IMR-90 (cell line): ENCODE data around the gene ASB6.

Experiments used
- BHLHE40 ChIP-seq: fragments of 150-350 bp; IDR thresholded peaks from 2 replicates; pipeline ENCODE4 v1.6.1; 2016; ENCODE audit warnings: mild to moderate bottlenecking, low read depth, low read length
- CEBPB ChIP-seq: IDR thresholded peaks from 2 replicates; pipeline ENCODE4 v1.6.1; 2012; ENCODE audit warnings: low read depth, low read length, improper control_type of control experiment
- CHD1 ChIP-seq: IDR thresholded peaks from 2 replicates; pipeline ENCODE4 v1.6.1; 2012; ENCODE audit warnings: low read depth, low read length, improper control_type of control experiment
- CTCF ChIP-seq: conservative IDR thresholded peaks from 2 replicates; pipeline ENCODE4 v1.5.1; 2012; ENCODE audit warnings: mild to moderate bottlenecking, low read depth, low read length, improper control_type of control experiment
- ELK1 ChIP-seq: fragments of 150-350 bp; IDR thresholded peaks from 2 replicates; pipeline ENCODE4 v1.6.1; 2016; ENCODE audit warnings: low read depth, mild to moderate bottlenecking, low read length, moderate library complexity, borderline replicate concordance
- MAFK ChIP-seq: IDR thresholded peaks from 2 replicates; pipeline ENCODE4 v1.6.1; 2012; ENCODE audit warnings: low read depth, low read length, improper control_type of control experiment
- MXI1 ChIP-seq: IDR thresholded peaks from 2 replicates; pipeline ENCODE4 v1.6.1; 2012; ENCODE audit warnings: low read depth, mild to moderate bottlenecking, low read length, moderate library complexity, borderline replicate concordance
- POLR2A ChIP-seq: IDR thresholded peaks from 2 replicates; pipeline ENCODE4 v1.6.1; 2012; ENCODE audit warnings: mild to moderate bottlenecking, low read depth, low read length
- RAD21 ChIP-seq: IDR thresholded peaks from 2 replicates; pipeline ENCODE4 v1.6.1; 2012; ENCODE audit warnings: low read length, improper control_type of control experiment
- RFX5 ChIP-seq: IDR thresholded peaks from 2 replicates; pipeline ENCODE4 v1.8.0; 2012; ENCODE audit warnings: low read depth, mild to moderate bottlenecking, low read length, moderate library complexity
- TF ChIP-seq, protein P1 (sequence below): fragments of 150-350 bp; IDR thresholded peaks from 2 replicates; pipeline ENCODE4 v1.6.1; 2017; ENCODE audit warnings: mild to moderate bottlenecking, antibody characterized with exemption, low read length, low read depth

- TF ChIP-seq CTCF (no peak), ELK1 (no peak), RFX5 (no peak), POLR2A (no peak), BHLHE40 (no peak), MXI1 (no peak), CEBPB (no peak), CHD1 (no peak), RAD21 (no peak), MAFK (no peak)
- TF ChIP-seq, protein P1, sequence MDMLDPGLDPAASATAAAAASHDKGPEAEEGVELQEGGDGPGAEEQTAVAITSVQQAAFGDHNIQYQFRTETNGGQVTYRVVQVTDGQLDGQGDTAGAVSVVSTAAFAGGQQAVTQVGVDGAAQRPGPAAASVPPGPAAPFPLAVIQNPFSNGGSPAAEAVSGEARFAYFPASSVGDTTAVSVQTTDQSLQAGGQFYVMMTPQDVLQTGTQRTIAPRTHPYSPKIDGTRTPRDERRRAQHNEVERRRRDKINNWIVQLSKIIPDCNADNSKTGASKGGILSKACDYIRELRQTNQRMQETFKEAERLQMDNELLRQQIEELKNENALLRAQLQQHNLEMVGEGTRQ: no peak
Observed at GRCh38 chr9:129608561-129609481, 33.1 kb downstream of the ASB6 start.
